D721Med (cell line): ENCODE data around the gene KDF1.

Experiments
- DNase-seq: peaks from one replicate; pipeline ENCODE4 v3.0.0; 2011; ENCODE audit warnings: low spot score; ENCODE audit not compliant: insufficient read length
- FAIRE-seq: peaks from 2 replicates; lab custom pipeline; 2011; peaks lifted over from hg19 to GRCh38; lab: Jason Lieb, UNC
- TF ChIP-seq, protein P1 (sequence below): IDR thresholded peaks from 2 replicates; pipeline ENCODE4 v1.5.1; 2012; ENCODE audit warnings: mild to moderate bottlenecking, control low read depth; ENCODE audit not compliant: insufficient read depth; ENCODE audit errors: missing control alignments

Gene KDF1

DNA sequence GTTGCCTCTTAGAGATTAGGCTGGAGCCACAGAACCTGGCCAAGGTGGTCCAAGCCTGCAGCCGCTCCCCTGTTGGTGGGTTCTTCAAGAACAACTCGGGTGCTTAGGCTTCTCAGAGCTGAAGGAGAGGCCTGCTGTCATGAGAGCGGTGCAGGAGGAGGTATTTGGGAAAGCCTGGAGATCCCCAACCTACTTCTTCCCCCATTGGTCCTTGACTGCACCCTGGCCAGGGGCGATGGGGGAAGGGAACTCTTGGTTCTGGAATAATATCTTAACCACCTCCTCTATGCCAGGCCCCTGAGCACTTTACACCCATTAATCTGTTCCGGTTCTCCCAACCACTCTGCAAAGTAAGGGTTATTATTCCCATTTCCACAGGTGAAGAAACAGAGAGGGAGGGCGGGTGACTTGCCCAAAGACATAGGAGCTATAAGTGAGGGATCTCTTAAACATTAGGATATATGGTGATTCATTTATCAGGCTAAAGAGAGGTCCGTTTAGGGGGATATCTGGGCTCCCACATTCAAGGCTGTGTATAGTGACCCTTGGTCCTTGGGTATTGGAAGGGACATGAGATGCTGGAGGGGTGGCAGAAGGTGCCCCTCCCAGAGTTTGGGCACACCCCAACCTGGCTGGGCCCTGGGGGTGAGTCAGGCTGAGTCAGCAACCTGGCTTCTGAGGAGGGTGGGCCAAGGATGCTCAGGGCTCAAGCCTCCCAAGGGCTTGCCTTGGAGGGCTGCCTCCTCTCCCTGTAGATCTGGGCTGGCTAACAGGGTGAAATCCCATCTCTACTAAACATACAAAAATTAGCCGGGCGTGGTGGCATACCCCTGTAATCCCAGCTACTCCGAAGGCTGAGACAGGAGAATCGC, 38.4 kb upstream of the KDF1 start:
- FAIRE-seq: no peak
- TF ChIP-seq, protein P1, sequence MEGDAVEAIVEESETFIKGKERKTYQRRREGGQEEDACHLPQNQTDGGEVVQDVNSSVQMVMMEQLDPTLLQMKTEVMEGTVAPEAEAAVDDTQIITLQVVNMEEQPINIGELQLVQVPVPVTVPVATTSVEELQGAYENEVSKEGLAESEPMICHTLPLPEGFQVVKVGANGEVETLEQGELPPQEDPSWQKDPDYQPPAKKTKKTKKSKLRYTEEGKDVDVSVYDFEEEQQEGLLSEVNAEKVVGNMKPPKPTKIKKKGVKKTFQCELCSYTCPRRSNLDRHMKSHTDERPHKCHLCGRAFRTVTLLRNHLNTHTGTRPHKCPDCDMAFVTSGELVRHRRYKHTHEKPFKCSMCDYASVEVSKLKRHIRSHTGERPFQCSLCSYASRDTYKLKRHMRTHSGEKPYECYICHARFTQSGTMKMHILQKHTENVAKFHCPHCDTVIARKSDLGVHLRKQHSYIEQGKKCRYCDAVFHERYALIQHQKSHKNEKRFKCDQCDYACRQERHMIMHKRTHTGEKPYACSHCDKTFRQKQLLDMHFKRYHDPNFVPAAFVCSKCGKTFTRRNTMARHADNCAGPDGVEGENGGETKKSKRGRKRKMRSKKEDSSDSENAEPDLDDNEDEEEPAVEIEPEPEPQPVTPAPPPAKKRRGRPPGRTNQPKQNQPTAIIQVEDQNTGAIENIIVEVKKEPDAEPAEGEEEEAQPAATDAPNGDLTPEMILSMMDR: no peak

DNA sequence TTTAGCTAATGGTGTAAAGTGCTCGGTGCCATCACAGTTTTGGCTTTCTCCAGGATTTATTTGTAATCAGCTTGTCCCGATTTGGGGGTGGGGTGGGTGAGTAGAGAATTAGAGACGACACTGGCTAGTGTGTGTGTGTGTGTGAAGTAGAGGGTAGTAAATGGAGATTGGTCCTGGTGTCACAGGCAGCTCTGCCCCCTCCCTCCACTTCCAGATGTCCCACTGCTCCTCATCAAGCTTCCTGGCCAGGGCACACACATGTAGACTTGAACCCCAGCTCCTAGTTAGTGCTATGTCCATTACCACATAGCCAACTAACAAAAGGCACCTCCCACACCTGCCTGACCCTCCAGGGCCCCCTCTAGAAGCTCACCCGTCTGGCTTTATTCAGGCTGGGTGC, 36.4 kb upstream of the KDF1 start:
- FAIRE-seq: no peak
- TF ChIP-seq, protein P1: no peak
- DNase-seq: no peak

More for the DNA sequence above, 38.4 kb upstream of the KDF1 start:
- DNase-seq: no peak

DNA sequence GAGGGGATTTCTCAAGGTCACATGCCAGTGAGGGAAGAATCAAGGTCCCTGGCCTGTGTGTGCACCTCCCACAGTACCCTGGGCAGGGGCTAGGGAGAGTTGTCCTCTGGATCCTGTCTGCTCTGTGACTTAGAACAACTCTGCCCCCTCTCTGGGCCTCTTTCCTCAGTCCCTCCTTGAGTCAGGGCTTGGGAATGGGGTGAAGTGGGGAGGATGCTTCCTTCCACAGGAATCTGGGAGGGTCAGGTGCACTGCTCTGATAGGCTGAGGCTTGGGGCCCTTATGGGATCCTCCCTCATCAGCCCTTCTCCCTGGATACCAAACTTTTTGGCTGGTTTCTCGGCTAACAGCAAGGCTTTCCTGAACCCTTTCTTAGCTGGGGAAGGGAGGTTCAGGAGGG, 35.8 kb upstream of the KDF1 start:
- DNase-seq: no peak
- TF ChIP-seq, protein P1: no peak
- no peak for FAIRE-seq

DNA sequence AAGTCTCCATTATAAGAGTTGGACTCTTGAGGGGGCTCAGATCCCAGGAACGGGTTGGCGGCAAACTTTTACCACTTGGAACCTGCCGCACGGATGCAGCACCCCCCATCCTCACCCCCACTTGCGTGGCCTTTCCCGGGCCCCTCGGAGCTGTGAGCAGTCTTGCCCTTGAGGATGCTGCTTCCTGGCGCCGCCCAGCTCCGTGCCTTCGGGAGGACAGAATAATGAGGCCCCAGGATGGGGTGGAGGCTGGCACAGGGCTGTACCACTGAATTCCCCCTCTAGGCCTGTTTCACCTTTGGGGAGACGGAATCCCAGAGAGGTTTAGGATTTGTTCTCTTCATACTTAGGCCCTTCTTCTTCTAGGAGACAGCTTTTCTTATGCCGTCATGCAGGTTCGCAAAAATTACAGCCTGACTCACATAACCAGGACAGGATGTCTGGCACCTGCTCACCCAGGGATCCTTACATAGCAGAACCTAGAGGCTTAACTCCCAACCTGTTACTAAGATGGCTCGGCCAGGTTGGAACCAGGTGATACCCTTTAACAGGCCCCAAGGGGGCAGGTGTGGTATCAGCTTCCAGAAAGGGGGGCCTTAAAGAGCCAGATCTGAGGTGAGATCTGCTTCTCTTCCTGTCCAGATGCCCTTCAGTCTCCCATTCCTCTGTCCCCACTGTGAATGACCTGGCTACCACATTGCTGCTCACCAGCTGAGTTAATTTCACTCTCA, 34.7 kb upstream of the KDF1 start:
- FAIRE-seq (no peak), DNase-seq (no peak)
- TF ChIP-seq, protein P1: no peak

DNA sequence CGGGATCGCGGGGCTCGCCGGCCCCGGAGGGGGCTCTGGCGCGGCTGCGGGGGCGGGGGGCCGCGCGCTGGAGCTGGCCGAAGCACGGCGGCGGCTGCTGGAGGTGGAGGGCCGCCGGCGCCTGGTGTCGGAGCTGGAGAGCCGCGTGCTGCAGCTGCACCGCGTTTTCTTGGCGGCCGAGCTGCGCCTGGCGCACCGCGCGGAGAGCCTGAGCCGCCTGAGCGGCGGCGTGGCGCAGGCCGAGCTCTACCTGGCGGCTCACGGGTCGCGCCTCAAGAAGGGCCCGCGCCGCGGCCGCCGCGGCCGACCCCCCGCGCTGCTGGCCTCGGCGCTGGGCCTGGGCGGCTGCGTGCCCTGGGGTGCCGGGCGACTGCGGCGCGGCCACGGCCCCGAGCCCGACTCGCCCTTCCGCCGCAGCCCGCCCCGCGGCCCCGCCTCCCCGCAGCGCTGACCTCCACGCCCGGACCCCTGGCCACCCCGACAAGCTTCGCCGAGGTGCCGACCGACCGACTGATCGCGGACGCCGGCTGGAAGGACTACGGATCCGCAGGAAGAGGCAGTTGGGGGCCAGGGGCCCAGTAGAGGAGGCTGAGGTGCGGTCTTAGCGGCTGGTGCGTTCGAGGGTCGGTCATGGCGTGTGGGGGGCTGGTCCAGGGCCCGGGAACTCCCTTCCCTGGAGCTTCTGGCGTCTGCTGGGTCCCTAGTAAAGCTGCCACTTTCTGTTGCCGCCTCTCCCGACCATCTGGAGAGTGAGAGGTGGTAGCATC, 33.9 kb upstream of the KDF1 start:
- TF ChIP-seq, protein P1: no peak
- FAIRE-seq (no peak), DNase-seq (no peak)

DNA sequence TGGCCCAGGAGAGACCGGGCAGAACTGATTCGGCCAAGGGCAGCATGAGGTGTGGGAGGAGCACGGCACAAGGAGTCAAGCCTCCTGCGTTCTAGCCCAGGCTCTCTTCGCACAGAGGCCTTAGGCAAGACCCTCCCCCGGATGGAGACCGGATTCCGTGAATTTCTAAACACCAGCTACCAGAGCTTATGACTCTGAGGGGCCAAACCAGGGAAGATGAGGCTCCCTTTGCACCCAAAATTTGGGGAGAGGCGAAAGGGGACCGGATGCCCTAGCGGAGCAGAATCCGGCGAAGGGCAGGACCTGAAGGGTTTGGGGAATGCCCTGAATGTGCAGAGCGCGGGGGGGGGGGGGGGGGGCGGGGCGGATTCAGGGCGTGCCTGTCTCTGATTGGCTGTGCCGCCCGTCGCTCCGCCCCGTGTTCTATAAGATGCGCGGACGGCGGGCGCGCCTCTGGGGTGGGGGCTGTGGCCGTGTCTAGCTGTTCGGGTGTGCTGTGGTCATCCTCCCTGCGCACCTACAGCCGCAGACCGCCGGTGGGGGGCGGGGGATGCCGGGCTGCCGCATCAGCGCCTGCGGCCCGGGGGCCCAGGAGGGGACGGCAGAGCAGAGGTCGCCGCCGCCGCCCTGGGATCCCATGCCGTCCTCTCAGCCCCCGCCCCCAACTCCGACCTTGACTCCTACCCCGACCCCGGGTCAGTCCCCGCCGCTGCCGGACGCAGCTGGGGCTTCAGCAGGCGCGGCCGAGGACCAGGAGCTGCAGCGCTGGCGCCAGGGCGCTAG, 33.2 kb upstream of the KDF1 start, which contains the start of gene TRNP1:
TRNP1 (plus strand) TSS at position 456 of the 783 bp plus-strand sequence; CDS start at position 551, 95 bp downstream.
- TF ChIP-seq, protein P1: no peak
- FAIRE-seq (no peak), DNase-seq (peak; percentile 79)
